ENCODE measurements around the gene GBX1. TPM values are rescaled to one million over a fixed set of nuclear protein-coding genes. Genes with fewer than 3 reads are reported as not detected.

The GBX1 gene
- total RNA-seq, 1 donor from 2014 or later: 2.1 TPM

DNA sequence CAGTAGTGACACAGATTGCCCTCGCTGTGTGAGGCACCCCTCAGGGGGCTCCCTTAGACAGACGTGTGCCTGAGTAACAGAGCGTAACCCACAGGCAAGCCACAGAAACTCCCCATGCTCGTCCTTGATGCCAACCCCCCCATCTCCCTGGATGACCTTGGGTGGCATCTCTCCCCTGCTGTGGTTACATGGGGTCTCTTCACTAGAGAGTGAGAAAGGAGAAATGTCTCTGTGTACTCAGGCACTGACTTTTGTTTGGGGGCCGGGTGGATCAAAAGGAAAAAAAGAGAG, 20.7 kb upstream of the GBX1 start:
- no peak overlapping the region for H3K27ac Mint-ChIP-seq
- TF ChIP-seq, protein P1, sequence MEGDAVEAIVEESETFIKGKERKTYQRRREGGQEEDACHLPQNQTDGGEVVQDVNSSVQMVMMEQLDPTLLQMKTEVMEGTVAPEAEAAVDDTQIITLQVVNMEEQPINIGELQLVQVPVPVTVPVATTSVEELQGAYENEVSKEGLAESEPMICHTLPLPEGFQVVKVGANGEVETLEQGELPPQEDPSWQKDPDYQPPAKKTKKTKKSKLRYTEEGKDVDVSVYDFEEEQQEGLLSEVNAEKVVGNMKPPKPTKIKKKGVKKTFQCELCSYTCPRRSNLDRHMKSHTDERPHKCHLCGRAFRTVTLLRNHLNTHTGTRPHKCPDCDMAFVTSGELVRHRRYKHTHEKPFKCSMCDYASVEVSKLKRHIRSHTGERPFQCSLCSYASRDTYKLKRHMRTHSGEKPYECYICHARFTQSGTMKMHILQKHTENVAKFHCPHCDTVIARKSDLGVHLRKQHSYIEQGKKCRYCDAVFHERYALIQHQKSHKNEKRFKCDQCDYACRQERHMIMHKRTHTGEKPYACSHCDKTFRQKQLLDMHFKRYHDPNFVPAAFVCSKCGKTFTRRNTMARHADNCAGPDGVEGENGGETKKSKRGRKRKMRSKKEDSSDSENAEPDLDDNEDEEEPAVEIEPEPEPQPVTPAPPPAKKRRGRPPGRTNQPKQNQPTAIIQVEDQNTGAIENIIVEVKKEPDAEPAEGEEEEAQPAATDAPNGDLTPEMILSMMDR (IDR thresholded peaks at IDR 0.05; ENCODE audit: unreplicated experiment): no peak
- peaks cover 30% of the 10 kb centered on the region for H3K27me3 Mint-ChIP-seq
- H3K4me3 Mint-ChIP-seq (ENCODE audit: low read depth): no peak overlapping the region
- H3K4me1 Mint-ChIP-seq (ENCODE audit: low read depth): no peaks in the 10 kb centered on the region
- DNase-seq (ENCODE audit: low spot score, unreplicated experiment): no peak
- H3K36me3 Mint-ChIP-seq (ENCODE audit: insufficient read depth): no peaks in the 10 kb centered on the region
- no peaks in the 10 kb centered on the region for H3K9me3 Mint-ChIP-seq (ENCODE audit: low read depth)

DNA sequence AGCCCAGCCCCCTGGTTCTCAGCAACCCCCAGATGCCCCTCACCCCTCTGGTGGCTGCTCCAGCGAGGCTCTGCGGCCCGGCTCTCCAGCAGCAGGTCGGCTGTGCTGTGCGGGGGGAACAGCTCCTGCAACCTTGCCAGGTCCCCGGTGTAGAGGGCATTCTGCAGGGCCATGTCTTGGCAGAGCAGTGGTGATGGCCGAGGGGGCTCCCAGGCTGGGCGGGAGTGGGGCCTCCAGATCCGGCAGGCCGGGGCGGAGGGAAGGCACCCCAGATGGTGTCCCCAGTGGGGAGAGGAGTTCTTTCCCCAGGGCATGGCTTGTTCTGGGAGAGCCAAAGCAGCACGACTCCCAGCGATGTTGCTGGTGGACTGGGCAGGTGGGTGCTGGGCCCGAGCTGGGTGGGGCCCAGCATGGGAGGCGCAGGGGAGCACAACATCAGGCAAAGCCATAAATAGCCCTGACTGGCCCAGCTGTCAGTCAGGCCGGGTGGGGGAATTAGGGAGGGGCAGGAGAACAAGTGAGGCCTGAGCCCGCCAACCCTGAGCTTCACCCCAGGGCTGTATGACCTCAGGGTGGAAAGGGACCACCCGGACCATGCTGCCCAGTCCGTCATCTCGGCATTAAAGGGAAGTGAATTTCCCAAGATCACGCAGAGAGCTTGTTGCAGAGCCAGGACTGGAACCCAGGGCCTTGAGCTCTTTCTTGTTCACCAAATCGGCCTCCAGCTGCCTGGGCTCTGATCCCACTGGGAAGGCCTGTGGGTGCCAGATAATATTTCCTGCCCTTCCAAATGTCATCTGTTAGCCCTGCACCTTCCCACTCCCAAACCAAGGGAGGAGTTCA, 20.1 kb upstream of the GBX1 start:
- no peaks in the 10 kb centered on the region for H3K36me3 Mint-ChIP-seq (ENCODE audit: insufficient read depth)
- no peaks in the 10 kb centered on the region for H3K9me3 Mint-ChIP-seq (ENCODE audit: low read depth)
- H3K4me1 Mint-ChIP-seq (ENCODE audit: low read depth): no peaks in the 10 kb centered on the region
- H3K27me3 Mint-ChIP-seq: peaks cover 29% of the 10 kb centered on the region
- TF ChIP-seq, protein P1 (IDR thresholded peaks at IDR 0.05; ENCODE audit: unreplicated experiment): no peak
- no peak overlapping the region for H3K27ac Mint-ChIP-seq
- DNase-seq (ENCODE audit: low spot score, unreplicated experiment): no peak
- H3K4me3 Mint-ChIP-seq (ENCODE audit: low read depth): no peak overlapping the region

DNA sequence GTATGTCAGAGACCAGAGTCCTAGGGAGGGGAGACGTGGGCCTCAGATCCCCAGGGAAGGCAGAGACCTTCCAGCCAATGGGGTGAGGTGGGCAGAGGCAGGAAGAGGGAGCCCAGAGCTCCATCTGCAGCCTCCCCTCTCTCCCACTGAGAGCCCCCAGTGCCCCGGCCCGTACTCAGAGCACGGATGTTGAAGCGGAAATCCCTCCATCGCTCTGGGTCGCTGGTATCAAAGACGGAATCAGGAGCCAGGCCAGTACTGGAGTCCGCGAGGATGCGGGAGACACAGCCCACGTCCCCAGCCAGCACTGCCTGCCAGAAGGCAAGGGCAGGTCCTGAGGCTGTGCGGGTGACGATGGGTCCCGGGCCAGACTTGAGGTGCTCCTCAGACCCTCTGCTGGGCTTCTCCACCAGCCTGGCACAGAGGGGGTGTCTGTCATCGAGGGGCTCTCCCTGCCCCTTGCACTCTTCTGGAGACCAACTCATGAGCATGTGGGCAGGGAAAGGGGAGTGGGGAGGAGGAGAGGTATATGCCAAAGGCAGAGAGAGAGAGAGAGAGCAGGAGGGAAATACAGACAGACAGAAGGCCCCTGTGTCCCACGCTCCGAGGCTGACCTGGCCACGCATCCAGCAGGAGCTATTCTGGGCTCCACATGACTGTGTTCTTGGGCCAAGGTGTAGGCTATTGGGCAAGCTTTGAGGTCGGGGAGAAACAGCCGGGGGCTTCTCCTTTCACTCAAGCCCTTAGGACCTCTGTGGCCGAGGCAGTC, 19.3 kb upstream of the GBX1 start, which contains the start of gene ASB10:
Gene ASB10, minus strand, starts transcription at position 611 of the 769 bp plus-strand sequence. Its CDS starts 120 bp downstream, at position 491.
- no peak for DNase-seq (ENCODE audit: low spot score, unreplicated experiment)
- Mint-ChIP-seq H3K27ac (no peak within 1 kb of the TSS), H3K27me3 (peaks cover 33% of the 10 kb centered on the region)

DNA sequence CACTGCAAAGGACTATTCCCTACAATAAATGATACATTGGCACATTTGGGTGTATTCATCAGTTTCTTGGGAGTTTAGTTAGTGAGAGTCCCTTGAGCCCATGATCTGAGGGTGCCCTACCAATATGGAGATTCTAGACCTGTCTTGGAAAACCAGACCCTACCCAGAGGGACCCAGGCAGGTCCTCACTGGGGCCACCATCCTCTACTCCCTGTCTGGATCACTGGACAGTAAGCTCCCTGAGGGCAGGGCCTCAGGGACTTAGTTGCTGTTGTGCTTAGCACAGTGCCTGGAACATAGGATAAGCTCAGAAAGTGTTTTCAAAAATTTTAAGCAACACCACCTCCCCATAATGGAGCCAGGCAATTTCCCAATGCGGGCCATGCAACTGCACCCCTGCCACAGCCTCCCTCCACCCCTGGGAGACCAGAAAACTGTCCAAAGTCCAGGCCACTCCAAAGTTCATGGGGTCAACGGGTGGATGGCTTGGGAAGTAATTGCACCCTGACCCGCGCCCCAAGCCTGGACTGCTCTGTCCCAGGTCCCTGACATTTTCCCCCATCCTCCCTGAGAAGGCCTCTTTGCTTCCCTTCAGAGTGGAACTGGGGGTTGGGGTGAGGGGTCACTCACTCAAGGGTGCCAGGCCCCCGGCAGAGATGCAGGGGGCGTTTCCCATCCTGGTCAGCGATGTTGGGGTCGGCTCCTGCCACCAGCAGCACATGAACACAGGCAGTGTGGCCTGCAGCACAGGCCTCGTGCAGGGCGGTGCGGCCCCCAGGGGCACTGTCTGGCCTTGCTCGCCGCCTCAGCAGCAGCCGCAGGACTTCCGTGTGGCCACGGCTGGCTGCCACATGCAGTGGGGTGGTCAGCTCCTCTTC, 18.5 kb upstream of the GBX1 start:
- TF ChIP-seq, protein P1 (IDR thresholded peaks at IDR 0.05; ENCODE audit: unreplicated experiment): no peak
- no peak for DNase-seq (ENCODE audit: low spot score, unreplicated experiment)
- Mint-ChIP-seq H3K36me3 (ENCODE audit: insufficient read depth) (no peaks in the 10 kb centered on the region), H3K27ac (no peak overlapping the region), H3K27me3 (peaks cover 31% of the 10 kb centered on the region), H3K4me1 (ENCODE audit: low read depth) (no peaks in the 10 kb centered on the region), H3K9me3 (ENCODE audit: low read depth) (no peaks in the 10 kb centered on the region), H3K4me3 (ENCODE audit: low read depth) (no peak overlapping the region)

More for the DNA sequence above, 19.3 kb upstream of the GBX1 start, which contains the start of gene ASB10:
- Mint-ChIP-seq H3K9me3 (ENCODE audit: low read depth) (no peaks in the 10 kb centered on the region), H3K4me1 (ENCODE audit: low read depth) (no peaks in the 10 kb centered on the region), H3K4me3 (ENCODE audit: low read depth) (no peak within 1 kb of the TSS), H3K36me3 (ENCODE audit: insufficient read depth) (no peaks in the 10 kb centered on the region)
- TF ChIP-seq, protein P1 (IDR thresholded peaks at IDR 0.05; ENCODE audit: unreplicated experiment): no peak

DNA sequence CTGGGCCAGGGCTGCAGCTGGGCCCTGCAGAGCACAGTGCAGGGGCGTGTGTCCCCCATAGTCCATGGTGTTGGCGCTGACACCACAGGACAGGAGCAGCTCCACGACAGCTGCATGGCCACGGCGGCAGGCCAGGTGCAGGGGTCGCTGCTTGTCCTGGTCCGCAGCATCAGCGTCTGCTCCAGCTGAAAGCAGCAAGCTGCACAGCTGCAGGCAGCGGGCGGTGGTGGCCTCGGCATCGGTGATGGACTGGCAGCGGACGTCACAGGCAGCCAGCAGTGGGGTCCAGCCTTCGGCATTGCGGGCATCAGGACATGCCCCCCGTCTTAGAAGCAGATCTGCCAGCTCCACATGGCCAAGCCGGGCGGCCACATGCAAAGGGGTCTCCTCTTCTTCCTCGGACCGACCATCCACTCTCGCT, 13.5 kb upstream of the GBX1 start:
- TF ChIP-seq, protein P1 (IDR thresholded peaks at IDR 0.05; ENCODE audit: unreplicated experiment): no peak
- H3K36me3 Mint-ChIP-seq (ENCODE audit: insufficient read depth): no peaks in the 10 kb centered on the region
- H3K4me3 Mint-ChIP-seq (ENCODE audit: low read depth): no peak overlapping the region
- no peaks in the 10 kb centered on the region for H3K4me1 Mint-ChIP-seq (ENCODE audit: low read depth)
- DNase-seq (ENCODE audit: low spot score, unreplicated experiment): no peak
- no peaks in the 10 kb centered on the region for H3K9me3 Mint-ChIP-seq (ENCODE audit: low read depth)
- peaks cover 42% of the 10 kb centered on the region for H3K27me3 Mint-ChIP-seq
- H3K27ac Mint-ChIP-seq: no peak overlapping the region

Data from progenitor cell of endocrine pancreas (in vitro differentiated cells).